Measurements from ENCODE around the gene DPP6. TPM values are rescaled to one million over a fixed set of nuclear protein-coding genes. Genes with fewer than 3 reads are reported as not detected.

DPP6 gene
- polyA plus RNA-seq, 2 of the 4 experiments (the other 2 are of a cell fraction): not detected

GRCh38 chr7:154231732-154232131 is 179.5 kb downstream of the DPP6 start:
- no peak for ATAC-seq
- peak in 1 of 2 experiments; percentile 1 for DNase-seq (ENCODE audit: low read depth in 1 of 2, low spot score in 1 of 2)
- Histone ChIP-seq H3K4me3 (no peak overlapping the region), H3K9me3 (no peaks in the 10 kb centered on the region), H3K27ac (no peak overlapping the region), H3K4me2 (no peak overlapping the region), H3K4me1 (no peaks in the 10 kb centered on the region)
- 0% methylated on average over 6 of the region's 6 CpGs for WGBS (ENCODE audit: missing lambda C conversion rate)
- FAIRE-seq: no peak
- ChIA-PET CTCF (no interaction called here), POLR2A (no interaction called here)
- TF ChIP-seq MYC (IDR thresholded peaks at IDR 0.05; ENCODE audit: borderline replicate concordance, low read length) (no peak), EHMT2 (IDR thresholded peaks at IDR 0.05; ENCODE audit: low read depth) (peak; percentile 21; the same call in 1 of the 2 replicates), REST (IDR thresholded peaks at IDR 0.05) (peak; percentile 82)

GRCh38 chr7:154232700-154233099 is 180.5 kb downstream of the DPP6 start:
- DNase-seq (ENCODE audit: low read depth in 1 of 2, low spot score in 1 of 2): no peak
- no peak overlapping the region for H3K27ac ChIP-seq
- no peak for ATAC-seq
- no peaks in the 10 kb centered on the region for H3K4me1 ChIP-seq
- ChIA-PET POLR2A (no interaction called here), CTCF (no interaction called here)
- no peak for FAIRE-seq
- H3K4me2 ChIP-seq: no peak overlapping the region
- TF ChIP-seq USF2 (IDR thresholded peaks at IDR 0.05) (no peak), SREBF2 (IDR thresholded peaks at IDR 0.05) (no peak), ELK1 (IDR thresholded peaks at IDR 0.05; ENCODE audit: low read depth, low read length) (no peak), RCOR1 (IDR thresholded peaks at IDR 0.05; ENCODE audit: low read depth, low read length) (no peak), HMGXB4 (CRISPR knock-in tag; IDR thresholded peaks at IDR 0.05; ENCODE audit: borderline replicate concordance) (no peak), ZFP36 (IDR thresholded peaks at IDR 0.05; ENCODE audit: borderline replicate concordance, partially characterized antibody) (no peak), MAX (IDR thresholded peaks at IDR 0.05) (no peak), EP300 (IDR thresholded peaks at IDR 0.05) (no peak), REST (IDR thresholded peaks at IDR 0.05) (no peak)
- no peaks in the 10 kb centered on the region for H3K9me3 ChIP-seq
- WGBS (ENCODE audit: missing lambda C conversion rate): 27% methylated on average over 5 of the region's 5 CpGs
- no peak overlapping the region for H3K4me3 ChIP-seq
